HG03378 (cell line): ENCODE data around the gene SIDT1.

Source experiments
- ATAC-seq: cut with Tn5 transposase; IDR thresholded peaks from one replicate; pipeline ENCODE4 v1.9.1; 2021; ENCODE audit warnings: mild to moderate bottlenecking, moderate library complexity; ENCODE audit not compliant: unreplicated experiment

Gene SIDT1

GRCh38 chr3:113676261-113676660 lies 143.9 kb downstream of the SIDT1 start:
- no peak for ATAC-seq

GRCh38 chr3:113677737-113678136 lies 145.4 kb downstream of the SIDT1 start:
- no peak for ATAC-seq

- no peak for ATAC-seq
Observed at GRCh38 chr3:113678773-113679172, 146.4 kb downstream of the SIDT1 start.
